Measurements from ENCODE around the gene TOR4A.

Gene TOR4A

GRCh38 chr9:137244486-137245449 is 32.8 kb upstream of the TOR4A start:
- no peak overlapping the region for H3K4me3 ChIP-seq (replicated peaks in 1 of 2; ENCODE audit: low read depth in 2 of 2, low read length in 2 of 2)
- peak in 1 of 2 donors; percentile 10 for DNase-seq (ENCODE audit: low read depth in 2 of 2)
- TF ChIP-seq, protein P1, sequence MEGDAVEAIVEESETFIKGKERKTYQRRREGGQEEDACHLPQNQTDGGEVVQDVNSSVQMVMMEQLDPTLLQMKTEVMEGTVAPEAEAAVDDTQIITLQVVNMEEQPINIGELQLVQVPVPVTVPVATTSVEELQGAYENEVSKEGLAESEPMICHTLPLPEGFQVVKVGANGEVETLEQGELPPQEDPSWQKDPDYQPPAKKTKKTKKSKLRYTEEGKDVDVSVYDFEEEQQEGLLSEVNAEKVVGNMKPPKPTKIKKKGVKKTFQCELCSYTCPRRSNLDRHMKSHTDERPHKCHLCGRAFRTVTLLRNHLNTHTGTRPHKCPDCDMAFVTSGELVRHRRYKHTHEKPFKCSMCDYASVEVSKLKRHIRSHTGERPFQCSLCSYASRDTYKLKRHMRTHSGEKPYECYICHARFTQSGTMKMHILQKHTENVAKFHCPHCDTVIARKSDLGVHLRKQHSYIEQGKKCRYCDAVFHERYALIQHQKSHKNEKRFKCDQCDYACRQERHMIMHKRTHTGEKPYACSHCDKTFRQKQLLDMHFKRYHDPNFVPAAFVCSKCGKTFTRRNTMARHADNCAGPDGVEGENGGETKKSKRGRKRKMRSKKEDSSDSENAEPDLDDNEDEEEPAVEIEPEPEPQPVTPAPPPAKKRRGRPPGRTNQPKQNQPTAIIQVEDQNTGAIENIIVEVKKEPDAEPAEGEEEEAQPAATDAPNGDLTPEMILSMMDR (IDR thresholded peaks at IDR 0.05; ENCODE audit: low read depth, low read length) = no peak

- TF ChIP-seq, protein P1 (IDR thresholded peaks at IDR 0.05; ENCODE audit: low read depth, low read length) = no peak
These were observed 31.8 kb upstream of the TOR4A start for GRCh38 chr9:137245450-137246421.

DNA sequence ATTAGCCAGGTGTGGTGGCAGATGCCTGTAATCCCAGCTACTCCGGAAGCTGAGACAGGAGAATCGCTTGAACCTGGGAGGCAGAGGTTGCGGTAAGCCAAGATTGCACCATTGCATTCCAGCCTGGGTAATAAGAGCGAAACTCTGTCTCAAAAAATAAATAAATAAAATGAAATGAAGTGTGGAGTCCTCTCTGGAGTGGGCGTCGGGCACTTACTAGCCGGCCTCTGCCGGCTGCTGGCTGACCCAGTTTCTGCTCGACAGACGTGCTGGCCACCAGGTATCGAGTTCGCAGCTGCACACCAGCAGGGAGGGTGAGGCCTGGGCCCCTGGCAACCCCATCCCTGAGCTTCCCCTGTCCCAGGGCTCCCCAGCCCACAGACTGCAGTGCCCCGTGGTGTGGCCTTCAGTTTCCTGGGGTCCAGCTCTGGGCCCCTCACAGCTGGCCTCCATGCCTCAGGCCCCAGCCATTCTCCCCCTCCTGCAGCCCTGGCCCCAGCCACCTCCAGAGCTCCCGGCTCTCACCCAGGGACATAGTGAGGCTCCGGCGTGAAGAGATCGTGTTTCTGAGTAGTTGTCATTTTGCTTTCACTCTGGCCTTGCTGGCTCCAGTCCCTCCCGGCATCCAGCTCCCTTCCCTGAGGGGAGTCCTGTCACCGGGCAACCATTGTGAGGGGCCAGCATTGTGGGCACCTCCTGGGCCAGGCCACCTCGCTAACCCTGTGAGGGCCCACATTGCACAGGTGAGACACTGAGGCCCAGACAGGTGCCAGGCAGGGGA is 30.2 kb upstream of the TOR4A start:
- DNase-seq (ENCODE audit: low read depth in 2 of 2) = no peak
- no peak overlapping the region for H3K4me3 ChIP-seq (replicated peaks in 1 of 2; ENCODE audit: low read depth in 2 of 2, low read length in 2 of 2)
- TF ChIP-seq, protein P1 (IDR thresholded peaks at IDR 0.05; ENCODE audit: low read depth, low read length) = no peak

More at GRCh38 chr9:137245450-137246421, 31.8 kb upstream of the TOR4A start:
- no peak for DNase-seq (ENCODE audit: low read depth in 2 of 2)
- H3K4me3 ChIP-seq (replicated peaks in 1 of 2; ENCODE audit: low read depth in 2 of 2, low read length in 2 of 2) = no peak overlapping the region

GRCh38 chr9:137247916-137248175 is 29.7 kb upstream of the TOR4A start:
- DNase-seq (ENCODE audit: low read depth in 2 of 2) = no peak
- TF ChIP-seq, protein P1 (IDR thresholded peaks at IDR 0.05; ENCODE audit: low read depth, low read length) = no peak
- H3K4me3 ChIP-seq (replicated peaks in 1 of 2; ENCODE audit: low read depth in 2 of 2, low read length in 2 of 2) = no peak overlapping the region

DNA sequence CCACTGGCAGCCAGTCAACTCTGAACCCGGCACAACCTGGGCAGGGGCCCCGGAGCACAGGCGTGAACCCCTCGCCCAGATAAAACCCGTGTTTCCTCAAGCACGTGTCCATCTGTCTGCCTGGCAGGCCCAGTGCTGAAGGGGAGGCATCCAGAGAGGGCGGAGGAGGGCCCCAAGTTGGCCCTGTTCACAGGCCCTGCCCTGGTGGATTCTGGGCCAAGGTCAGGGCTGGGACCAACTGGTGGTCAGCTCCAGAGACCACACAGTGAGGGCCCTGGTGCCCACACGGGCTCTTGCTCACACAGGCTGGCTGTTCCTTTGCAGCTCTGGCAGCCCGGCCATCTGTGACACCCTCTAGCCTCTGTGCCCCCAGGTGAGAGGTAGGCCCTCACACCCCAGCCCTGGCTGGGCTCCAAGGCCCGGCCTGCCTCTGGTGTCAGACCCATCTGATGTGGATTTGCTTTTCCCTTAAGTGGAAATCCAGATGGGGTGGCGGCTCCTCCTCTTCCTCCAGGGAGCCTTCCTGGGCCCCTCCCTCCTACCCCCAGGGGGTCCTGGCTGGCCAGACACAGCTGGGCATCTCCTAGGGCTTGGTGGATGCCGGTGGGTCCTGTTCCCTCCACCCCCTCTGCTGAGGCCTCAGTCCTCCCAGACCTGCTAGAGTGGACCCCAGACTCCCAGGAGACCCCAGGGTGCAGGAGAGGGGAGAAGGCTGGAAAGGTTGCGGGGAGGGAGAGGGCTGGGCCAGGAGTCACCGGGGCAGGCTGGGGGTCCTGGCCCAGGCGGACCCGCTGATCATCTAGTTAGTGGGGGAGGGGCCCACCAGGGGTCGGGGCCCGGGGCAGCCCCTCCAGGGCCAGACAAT is 27.0 kb upstream of the TOR4A start:
- H3K4me3 ChIP-seq (replicated peaks in 1 of 2; ENCODE audit: low read depth in 2 of 2, low read length in 2 of 2) = no peak overlapping the region
- DNase-seq (ENCODE audit: low read depth in 2 of 2) = no peak
- TF ChIP-seq, protein P1 (IDR thresholded peaks at IDR 0.05; ENCODE audit: low read depth, low read length) = no peak

DNA sequence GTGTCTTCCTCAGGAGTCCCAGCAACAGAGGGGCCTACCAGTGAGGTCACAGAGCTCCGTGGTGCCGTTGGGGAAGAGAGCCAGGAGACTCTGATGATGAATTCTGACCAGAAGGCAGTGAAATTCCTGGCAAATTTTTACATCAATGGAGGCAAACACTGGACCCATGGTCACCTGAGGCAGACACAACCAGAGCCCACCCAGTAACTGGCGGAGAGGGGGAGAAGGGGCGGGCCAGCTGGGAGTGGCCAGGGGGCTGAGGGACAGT is 26.4 kb upstream of the TOR4A start, which contains the start of gene STPG3:
Gene STPG3, plus strand, starts transcription at position 93 of the 268 bp plus-strand sequence. Its CDS starts 1 bp downstream, at position 94.
- H3K4me3 ChIP-seq (replicated peaks in 1 of 2; ENCODE audit: low read depth in 2 of 2, low read length in 2 of 2) = no peak within 1 kb of the TSS
- DNase-seq (ENCODE audit: low read depth in 2 of 2) = no peak
- TF ChIP-seq, protein P1 (IDR thresholded peaks at IDR 0.05; ENCODE audit: low read depth, low read length) = no peak
